OCI-LY7 (cell line): Measurements from ENCODE around the gene CCAR1.

Experiments
- CTCF ChIP-seq: fragments of 200-600 bp; sonication (generic); conservative IDR thresholded peaks from 2 replicates; pipeline ENCODE4 v1.5.1; 2014; ENCODE audit warnings: mild to moderate bottlenecking, antibody characterized with exemption, low read length, moderate library complexity, mixed read lengths
- EZH2phosphoT487 ChIP-seq: fragments of 200-600 bp; sonication (generic); IDR thresholded peaks from 2 replicates; pipeline ENCODE4 v1.6.1; 2018; ENCODE audit warnings: low read depth, borderline replicate concordance, mild to moderate bottlenecking, mixed run types, antibody characterized with exemption, low read length, moderate library complexity, mixed read lengths

GRCh38 chr10:68720793-68721672 is at the start of gene CCAR1:
- TF ChIP-seq CTCF (no peak), EZH2phosphoT487 (no peak)
